ENCODE results near the gene RNF40.

Gene RNF40

GRCh38 chr16:30721167-30721566, 41.0 kb upstream of the RNF40 start:
- TF ChIP-seq TAF1 (IDR thresholded peaks at IDR 0.05; ENCODE audit: borderline replicate concordance, insufficient read depth, low read length) (no peak), POLR2AphosphoS5 (IDR thresholded peaks at IDR 0.05; ENCODE audit: low read depth, low read length) (no peak), SIN3A (IDR thresholded peaks at IDR 0.05; ENCODE audit: borderline replicate concordance, insufficient read depth, low read length) (no peak)
- TF ChIP-seq, protein P1, sequence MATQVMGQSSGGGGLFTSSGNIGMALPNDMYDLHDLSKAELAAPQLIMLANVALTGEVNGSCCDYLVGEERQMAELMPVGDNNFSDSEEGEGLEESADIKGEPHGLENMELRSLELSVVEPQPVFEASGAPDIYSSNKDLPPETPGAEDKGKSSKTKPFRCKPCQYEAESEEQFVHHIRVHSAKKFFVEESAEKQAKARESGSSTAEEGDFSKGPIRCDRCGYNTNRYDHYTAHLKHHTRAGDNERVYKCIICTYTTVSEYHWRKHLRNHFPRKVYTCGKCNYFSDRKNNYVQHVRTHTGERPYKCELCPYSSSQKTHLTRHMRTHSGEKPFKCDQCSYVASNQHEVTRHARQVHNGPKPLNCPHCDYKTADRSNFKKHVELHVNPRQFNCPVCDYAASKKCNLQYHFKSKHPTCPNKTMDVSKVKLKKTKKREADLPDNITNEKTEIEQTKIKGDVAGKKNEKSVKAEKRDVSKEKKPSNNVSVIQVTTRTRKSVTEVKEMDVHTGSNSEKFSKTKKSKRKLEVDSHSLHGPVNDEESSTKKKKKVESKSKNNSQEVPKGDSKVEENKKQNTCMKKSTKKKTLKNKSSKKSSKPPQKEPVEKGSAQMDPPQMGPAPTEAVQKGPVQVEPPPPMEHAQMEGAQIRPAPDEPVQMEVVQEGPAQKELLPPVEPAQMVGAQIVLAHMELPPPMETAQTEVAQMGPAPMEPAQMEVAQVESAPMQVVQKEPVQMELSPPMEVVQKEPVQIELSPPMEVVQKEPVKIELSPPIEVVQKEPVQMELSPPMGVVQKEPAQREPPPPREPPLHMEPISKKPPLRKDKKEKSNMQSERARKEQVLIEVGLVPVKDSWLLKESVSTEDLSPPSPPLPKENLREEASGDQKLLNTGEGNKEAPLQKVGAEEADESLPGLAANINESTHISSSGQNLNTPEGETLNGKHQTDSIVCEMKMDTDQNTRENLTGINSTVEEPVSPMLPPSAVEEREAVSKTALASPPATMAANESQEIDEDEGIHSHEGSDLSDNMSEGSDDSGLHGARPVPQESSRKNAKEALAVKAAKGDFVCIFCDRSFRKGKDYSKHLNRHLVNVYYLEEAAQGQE (IDR thresholded peaks at IDR 0.05; ENCODE audit: insufficient read depth in 1 of 2, low read depth in 2 of 2, low read length in 2 of 2): no peak

- TF ChIP-seq, protein P1 (IDR thresholded peaks at IDR 0.05; ENCODE audit: insufficient read depth in 1 of 2, low read depth in 2 of 2, low read length in 2 of 2): no peak
- TF ChIP-seq TAF1 (IDR thresholded peaks at IDR 0.05; ENCODE audit: borderline replicate concordance, insufficient read depth, low read length) (no peak), SIN3A (IDR thresholded peaks at IDR 0.05; ENCODE audit: borderline replicate concordance, insufficient read depth, low read length) (no peak), FOXP2 (optimal IDR thresholded peaks at IDR 0.05; ENCODE audit: borderline replicate concordance, extremely low read depth, extremely low read length, insufficient read depth) (no peak), POLR2AphosphoS5 (IDR thresholded peaks at IDR 0.05; ENCODE audit: low read depth, low read length) (no peak)
These were observed 40.5 kb upstream of the RNF40 start for GRCh38 chr16:30721606-30722005.

DNA sequence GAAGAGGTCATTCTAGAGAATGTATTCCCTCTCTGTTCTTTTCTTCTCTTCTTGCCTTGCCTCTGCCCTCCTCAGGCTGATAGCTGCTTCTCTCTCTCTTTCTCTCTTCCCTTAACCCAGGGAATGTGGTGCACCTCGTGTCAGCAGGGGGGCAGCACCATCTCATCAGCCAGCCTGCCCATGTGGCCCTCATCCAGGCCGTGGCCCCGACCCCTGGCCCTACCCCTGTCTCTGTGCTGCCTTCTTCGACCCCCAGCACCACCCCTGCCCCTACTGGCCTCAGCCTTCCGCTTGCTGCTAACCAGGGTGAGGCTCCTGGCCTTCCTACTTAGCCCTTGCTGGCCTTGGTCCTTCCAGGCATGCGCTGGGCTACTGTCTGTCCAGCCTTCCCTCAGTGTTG, 39.7 kb upstream of the RNF40 start:
- TF ChIP-seq TAF1 (IDR thresholded peaks at IDR 0.05; ENCODE audit: borderline replicate concordance, insufficient read depth, low read length) (no peak), SIN3A (IDR thresholded peaks at IDR 0.05; ENCODE audit: borderline replicate concordance, insufficient read depth, low read length) (no peak)
- TF ChIP-seq, protein P1 (IDR thresholded peaks at IDR 0.05; ENCODE audit: insufficient read depth in 1 of 2, low read depth in 2 of 2, low read length in 2 of 2): no peak

DNA sequence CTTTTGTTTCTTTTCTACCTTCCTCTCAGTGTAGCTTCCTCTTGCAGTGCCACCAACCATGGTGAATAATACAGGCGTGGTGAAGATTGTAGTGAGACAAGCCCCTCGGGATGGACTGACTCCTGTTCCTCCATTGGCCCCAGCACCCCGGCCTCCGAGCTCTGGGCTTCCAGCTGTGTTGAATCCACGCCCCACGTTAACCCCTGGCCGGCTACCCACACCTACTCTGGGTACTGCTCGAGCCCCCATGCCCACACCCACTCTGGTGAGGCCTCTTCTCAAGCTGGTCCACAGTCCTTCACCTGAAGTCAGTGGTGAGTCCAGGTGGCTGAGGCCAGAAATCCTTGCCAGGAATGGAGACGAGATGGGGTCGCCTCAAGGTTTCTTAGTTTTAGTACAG, 39.2 kb upstream of the RNF40 start:
- no peak for TF ChIP-seq SIN3A (IDR thresholded peaks at IDR 0.05; ENCODE audit: borderline replicate concordance, insufficient read depth, low read length)

DNA sequence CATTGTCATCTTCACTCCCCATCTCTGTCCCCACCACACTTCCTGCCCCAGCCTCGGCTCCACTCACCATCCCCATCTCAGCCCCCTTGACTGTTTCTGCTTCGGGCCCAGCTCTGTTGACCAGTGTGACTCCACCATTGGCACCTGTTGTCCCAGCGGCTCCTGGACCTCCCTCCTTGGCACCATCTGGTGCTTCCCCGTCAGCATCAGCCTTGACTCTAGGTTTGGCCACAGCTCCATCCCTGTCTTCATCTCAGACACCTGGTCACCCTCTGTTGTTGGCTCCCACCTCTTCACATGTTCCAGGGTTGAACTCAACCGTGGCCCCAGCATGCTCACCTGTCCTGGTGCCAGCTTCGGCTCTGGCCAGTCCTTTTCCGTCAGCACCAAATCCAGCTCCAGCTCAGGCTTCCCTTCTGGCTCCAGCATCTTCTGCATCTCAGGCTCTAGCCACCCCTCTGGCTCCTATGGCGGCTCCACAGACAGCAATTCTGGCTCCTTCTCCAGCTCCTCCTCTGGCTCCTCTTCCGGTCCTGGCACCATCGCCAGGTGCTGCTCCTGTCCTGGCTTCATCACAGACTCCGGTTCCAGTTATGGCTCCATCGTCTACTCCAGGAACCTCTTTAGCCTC, 38.3 kb upstream of the RNF40 start:
- TF ChIP-seq, protein P1 (IDR thresholded peaks at IDR 0.05; ENCODE audit: insufficient read depth in 1 of 2, low read depth in 2 of 2, low read length in 2 of 2): no peak
- TF ChIP-seq TAF1 (IDR thresholded peaks at IDR 0.05; ENCODE audit: borderline replicate concordance, insufficient read depth, low read length) (no peak), SIN3A (IDR thresholded peaks at IDR 0.05; ENCODE audit: borderline replicate concordance, insufficient read depth, low read length) (no peak), FOXP2 (optimal IDR thresholded peaks at IDR 0.05; ENCODE audit: borderline replicate concordance, extremely low read depth, extremely low read length, insufficient read depth) (no peak), POLR2AphosphoS5 (IDR thresholded peaks at IDR 0.05; ENCODE audit: low read depth, low read length) (no peak)
